WI38 (cell line): ENCODE data around the gene L3MBTL4.

Experiments
- H3K4me3 ChIP-seq: 2 replicates; pipeline ENCODE4 v1.5.1; 2011; ENCODE audit warnings: low read depth, mild to moderate bottlenecking, control low read depth, low read length
- TF ChIP-seq, protein P1 (sequence below): IDR thresholded peaks from 2 replicates; pipeline ENCODE4 v1.5.1; 2012; ENCODE audit warnings: low read depth, mild to moderate bottlenecking, control low read depth, low read length

The L3MBTL4 gene

DNA sequence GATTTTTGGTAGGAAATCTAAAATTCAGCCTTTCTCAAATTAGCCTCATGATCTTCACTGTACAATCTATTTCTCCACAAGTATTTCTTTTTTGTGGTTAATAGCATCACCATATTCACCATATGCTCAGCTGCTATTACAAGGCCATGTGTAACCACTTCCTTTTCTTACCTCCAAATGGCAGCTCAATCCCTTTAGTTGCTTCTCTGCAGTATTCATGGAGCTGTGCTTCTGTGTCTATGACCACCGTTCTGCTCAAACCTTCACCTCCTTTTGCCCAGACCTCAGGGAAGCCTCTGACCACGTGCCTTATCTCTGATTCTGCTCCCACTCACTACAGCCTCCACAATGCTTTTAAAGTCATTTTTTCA is 392.7 kb downstream of the L3MBTL4 start:
- no peak overlapping the region for H3K4me3 ChIP-seq
- TF ChIP-seq, protein P1, sequence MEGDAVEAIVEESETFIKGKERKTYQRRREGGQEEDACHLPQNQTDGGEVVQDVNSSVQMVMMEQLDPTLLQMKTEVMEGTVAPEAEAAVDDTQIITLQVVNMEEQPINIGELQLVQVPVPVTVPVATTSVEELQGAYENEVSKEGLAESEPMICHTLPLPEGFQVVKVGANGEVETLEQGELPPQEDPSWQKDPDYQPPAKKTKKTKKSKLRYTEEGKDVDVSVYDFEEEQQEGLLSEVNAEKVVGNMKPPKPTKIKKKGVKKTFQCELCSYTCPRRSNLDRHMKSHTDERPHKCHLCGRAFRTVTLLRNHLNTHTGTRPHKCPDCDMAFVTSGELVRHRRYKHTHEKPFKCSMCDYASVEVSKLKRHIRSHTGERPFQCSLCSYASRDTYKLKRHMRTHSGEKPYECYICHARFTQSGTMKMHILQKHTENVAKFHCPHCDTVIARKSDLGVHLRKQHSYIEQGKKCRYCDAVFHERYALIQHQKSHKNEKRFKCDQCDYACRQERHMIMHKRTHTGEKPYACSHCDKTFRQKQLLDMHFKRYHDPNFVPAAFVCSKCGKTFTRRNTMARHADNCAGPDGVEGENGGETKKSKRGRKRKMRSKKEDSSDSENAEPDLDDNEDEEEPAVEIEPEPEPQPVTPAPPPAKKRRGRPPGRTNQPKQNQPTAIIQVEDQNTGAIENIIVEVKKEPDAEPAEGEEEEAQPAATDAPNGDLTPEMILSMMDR, result no peak

- no peak overlapping the region for H3K4me3 ChIP-seq
- TF ChIP-seq, protein P1, result no peak
Observed at GRCh38 chr18:6021306-6022073, 393.2 kb downstream of the L3MBTL4 start.

DNA sequence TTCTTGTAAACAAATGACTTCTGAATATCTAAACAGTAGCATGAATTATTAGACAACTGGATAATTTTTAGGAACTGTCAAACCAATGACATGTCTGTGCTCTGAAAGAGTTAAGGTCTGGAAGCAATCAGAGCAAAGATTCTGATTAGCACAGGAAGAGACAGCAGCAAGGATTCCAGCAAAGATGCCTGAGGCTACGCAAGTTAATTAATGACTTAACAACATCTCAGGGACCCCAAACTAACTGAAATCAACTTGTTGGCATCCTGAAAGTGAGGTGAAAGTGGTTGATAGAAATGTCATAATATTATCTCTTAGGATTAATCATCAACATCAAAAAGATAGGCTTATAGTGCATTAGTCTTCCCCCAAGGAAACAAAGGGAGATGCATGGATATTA is 396.0 kb downstream of the L3MBTL4 start:
- no peak overlapping the region for H3K4me3 ChIP-seq
- TF ChIP-seq, protein P1, result no peak

DNA sequence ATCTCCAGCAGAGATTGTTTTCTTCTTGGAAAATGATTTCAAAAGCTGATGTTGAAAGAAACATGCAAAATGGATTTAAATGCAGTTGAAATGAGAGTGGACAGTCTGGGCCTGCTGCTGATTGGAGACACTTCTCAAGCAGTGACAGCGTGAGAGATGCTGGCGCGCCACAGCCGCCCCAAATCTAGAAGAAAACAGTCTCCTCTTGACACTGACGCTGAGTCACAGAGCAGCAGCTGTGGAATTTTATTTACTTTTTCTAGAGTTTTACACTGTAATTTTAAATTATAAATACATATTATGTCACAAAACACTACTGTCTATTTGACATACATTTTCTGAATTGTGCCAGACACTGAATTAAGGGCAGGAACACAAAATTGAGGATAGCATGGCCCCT is 397.5 kb downstream of the L3MBTL4 start:
- no peak overlapping the region for H3K4me3 ChIP-seq
- TF ChIP-seq, protein P1, result no peak

- TF ChIP-seq, protein P1, result no peak
Observed at GRCh38 chr18:6015364-6015763, 399.3 kb downstream of the L3MBTL4 start.

DNA sequence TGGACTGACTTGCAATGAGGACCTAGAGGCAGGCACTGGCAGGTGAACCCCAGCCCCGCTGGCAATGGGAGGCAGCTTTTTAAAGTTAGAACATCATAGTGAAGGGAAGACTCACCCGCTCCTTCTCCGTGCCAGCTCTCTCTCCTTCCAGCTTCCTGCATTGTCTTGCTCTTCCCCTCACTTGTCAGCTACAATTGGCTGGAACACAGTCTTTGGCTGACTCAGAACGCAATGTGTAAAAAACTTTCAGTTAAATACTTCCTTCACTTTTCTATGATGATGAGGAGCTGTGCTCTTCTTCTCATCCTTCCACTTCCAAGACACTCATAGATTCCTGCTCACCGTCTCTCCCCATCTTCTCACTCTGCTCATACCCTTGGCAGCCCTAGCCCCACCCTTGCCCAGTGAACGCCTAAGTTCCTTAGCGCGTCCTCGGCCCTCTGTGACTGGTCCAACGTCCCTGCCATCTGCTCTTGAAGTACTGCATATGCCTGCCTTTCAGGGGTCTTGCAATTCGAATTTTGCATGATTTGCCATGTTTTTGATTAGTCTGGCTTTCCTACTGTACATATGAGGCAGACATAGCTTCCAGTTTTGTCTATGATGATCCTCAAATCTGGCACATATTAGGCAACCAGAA is 401.4 kb downstream of the L3MBTL4 start:
- TF ChIP-seq, protein P1, result no peak
- no peak overlapping the region for H3K4me3 ChIP-seq

More at GRCh38 chr18:6015364-6015763, 399.3 kb downstream of the L3MBTL4 start:
- no peak overlapping the region for H3K4me3 ChIP-seq

DNA sequence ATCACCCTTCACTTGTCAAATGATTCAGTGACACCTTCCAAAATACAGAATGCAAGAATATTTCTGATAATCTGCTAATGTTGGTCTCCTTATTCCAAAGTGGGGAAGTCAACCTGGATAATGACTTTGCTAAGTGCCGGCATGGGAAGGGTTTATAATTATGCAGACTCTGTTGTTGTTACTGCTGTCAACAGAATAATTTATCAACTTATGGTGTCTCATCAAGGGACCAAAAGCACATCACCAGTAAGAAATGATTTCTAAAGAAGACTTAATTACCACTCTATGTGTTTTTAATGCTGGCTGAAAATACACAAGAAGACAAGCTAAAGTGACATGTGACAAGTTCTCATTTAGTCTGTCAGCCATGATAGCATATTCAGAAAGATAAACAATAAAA is 403.8 kb downstream of the L3MBTL4 start:
- TF ChIP-seq, protein P1, result no peak
- no peak overlapping the region for H3K4me3 ChIP-seq
